ENCODE measurements around the gene MFAP1. TPM values are rescaled to one million over a fixed set of nuclear protein-coding genes. Genes with fewer than 3 reads are reported as not detected.
A peak's percentile ranks its signal among the peaks of the same experiment; 100 is the strongest.
"Not testable (repeated sequence)": the region's sequence is repeated elsewhere in the genome, so short reads cannot be mapped to it uniquely, and the experiment has no call there.

The MFAP1 gene, protein sequence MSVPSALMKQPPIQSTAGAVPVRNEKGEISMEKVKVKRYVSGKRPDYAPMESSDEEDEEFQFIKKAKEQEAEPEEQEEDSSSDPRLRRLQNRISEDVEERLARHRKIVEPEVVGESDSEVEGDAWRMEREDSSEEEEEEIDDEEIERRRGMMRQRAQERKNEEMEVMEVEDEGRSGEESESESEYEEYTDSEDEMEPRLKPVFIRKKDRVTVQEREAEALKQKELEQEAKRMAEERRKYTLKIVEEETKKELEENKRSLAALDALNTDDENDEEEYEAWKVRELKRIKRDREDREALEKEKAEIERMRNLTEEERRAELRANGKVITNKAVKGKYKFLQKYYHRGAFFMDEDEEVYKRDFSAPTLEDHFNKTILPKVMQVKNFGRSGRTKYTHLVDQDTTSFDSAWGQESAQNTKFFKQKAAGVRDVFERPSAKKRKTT
- total RNA-seq, result 10 to 100 TPM; 16.4 to 20.0 TPM
- long read RNA-seq, transcript MFAP1-201 (9 exons, 2,155 nt), result major isoform, 28 of 29 reads
- long read RNA-seq, partial matches to known transcripts, result 1 of 29 reads
- long read RNA-seq, other reads (novel, unspliced or antisense), result 0 of 29 reads

DNA sequence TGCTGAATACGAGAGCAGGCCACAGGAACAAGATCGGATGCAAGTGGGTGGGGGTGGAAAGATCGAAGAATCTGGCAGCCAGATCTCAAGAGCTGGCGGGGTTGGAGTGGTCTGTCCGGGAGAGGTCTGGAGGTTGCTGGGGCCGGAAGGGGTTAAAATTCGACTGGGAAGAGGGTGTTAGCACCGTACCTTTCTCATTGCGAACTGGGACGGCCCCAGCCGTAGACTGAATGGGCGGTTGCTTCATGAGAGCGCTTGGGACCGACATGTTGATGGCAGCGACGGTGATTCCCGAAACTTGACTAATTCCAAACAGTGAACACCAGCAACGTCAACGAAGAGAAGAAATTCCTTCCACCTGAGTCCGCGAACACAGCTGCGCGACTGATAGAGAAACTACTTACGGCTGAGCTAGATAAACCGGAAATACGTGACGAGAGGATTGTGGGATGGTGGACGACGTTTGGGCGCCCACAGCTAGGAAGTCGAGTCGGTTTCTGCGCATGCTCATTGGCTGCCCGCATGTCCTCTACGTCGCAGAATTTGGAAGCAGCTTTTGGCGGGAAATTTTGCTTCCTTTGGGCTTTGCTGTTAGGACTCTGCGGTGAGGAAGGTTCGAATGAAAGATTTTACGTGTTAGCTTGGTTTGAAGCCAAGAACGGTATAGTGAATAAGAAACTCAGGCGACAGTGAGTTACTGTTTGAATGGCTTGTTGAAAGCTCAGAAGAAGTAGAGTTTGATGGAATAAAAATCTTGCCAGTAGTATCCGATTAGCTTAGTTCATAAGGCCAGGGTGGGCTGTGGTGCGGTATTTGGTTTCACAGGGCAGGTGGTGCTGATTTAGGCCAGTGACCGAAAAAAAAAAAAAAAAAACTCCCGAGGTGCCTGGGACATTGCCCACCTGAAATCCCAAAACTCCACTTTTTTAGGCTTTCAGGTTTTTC is at the start of gene MFAP1:
TSS of gene MFAP1 (minus strand) at position 389 of the 945 bp plus-strand sequence. CDS start at position 268, 121 bp downstream.
- DNase-seq (peak; percentile 95 to 97), ATAC-seq (peak; percentile 90)
- intact Hi-C loops (cut with DNase I, micrococcal nuclease), result no loop called here

DNA sequence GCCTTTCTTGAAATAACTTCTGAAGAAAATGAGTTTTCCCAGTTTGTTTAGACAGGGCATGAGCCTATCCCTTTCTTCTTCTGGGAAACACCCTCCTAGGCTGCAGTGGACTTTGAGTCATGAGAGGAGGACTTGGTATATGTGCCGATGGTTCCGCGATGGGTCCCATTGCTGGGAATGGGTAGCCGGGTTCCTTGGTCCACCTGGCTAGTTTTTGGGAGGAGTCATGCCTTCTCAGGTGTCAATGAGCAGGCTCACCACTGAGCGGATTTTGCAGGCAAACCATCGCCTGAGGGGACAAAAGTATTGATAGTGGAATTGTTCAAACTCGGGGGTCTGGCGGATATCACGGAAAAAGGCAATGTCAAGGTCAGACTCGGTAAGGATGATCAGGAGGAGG is 49.2 kb upstream of the MFAP1 start:
- ATAC-seq, result no peak
- DNase-seq, result no peak
- intact Hi-C loops (cut with DNase I, micrococcal nuclease), result no loop called here

DNA sequence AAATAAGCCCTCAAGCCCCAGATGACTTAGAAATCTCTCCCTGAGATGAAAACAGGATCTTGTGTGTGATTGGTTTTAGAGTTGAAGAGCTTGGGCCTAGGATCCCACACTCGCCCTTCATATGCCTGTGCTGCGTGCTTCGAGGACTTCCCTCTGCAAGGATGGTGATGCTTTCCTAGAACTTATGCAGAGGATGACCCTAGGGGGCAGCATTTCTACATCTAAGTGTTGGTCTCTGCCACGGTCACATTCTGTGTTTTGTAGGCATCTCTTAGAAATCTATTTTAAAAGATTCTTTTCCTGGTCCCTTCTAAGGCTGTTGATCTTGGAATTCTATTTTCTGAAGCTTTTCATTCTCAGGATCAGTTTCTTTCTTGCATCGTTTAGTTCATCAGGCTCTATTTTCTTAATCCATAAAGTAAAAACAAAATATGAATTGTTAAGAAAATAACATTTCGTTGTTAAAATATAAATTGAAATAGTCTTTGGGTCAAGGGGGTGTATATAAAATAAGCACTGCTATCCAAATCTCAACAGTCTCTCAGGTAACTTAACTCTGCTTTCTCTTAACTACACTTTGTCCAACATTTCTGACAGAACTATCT is 48.0 kb upstream of the MFAP1 start:
- ATAC-seq (peak; percentile 67), DNase-seq (peak in 1 of 2 donors; percentile 39)
- intact Hi-C loops (cut with DNase I, micrococcal nuclease), result no loop called here

DNA sequence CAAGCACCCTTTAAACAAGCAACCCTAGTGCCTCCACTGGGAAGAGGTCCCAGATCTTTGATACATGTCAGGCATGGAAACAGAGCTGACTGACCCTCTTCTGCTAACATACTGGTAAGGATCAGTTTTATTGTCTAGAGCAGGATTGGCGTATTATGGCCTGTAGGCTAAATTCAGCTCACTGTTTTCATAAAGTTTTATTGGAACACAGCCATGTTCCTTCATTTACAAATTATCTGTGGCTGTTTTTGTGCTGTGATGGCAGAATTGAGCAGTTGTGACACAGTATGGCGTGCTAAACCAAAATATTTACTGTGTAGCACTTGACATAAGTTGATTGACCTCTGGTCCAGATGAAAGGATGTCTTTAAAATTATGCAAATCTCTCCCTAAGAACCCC is 47.3 kb upstream of the MFAP1 start:
- DNase-seq (no peak), ATAC-seq (no peak)
- intact Hi-C loops (cut with DNase I, micrococcal nuclease), result no loop called here

DNA sequence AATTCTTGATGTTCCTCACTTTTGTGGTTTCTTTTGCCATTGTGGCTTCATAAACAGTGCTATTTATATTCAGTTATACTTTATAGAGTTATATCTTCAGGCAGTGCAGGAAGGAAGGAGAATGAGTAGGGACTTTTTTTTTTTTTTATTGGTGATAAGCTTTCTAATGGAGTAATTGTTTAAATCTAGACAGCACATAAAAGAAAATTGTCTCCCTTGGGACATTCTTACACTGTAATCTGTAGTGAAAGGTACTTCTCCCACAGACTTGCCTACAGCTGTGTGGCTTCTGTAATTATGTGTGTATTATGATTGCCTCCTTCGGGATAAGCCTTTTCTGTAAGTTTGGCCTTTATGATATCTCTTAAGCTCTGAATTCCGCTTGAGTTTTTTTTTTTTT is 43.9 kb upstream of the MFAP1 start:
- no peak for DNase-seq
- intact Hi-C loops (cut with DNase I, micrococcal nuclease), result no loop called here

DNA sequence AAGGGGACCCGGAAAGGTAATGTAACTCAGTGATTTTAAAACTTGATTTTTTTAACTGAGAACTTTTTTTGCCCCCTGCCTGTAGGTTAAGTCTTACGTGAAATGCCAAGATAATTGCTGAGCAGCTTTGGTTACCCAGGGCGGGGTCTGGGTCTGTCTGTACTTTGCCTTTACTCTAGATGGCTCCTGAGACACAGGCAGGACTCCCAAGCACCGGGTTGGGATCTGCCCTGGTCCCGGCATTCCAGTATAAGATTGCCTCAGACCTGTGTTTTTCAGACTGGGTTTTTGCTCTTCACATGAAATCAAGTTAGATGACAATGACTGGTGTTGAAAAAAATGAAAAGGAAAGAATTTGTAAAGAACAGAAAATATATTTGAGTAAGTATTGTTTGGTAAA is 42.6 kb upstream of the MFAP1 start:
- intact Hi-C loops (cut with DNase I, micrococcal nuclease), result no loop called here
- DNase-seq, result peak in 1 of 2 donors; percentile 32
- peak; percentile 99 for ATAC-seq

More for the DNA sequence above, 43.9 kb upstream of the MFAP1 start:
- ATAC-seq, result no peak

DNA sequence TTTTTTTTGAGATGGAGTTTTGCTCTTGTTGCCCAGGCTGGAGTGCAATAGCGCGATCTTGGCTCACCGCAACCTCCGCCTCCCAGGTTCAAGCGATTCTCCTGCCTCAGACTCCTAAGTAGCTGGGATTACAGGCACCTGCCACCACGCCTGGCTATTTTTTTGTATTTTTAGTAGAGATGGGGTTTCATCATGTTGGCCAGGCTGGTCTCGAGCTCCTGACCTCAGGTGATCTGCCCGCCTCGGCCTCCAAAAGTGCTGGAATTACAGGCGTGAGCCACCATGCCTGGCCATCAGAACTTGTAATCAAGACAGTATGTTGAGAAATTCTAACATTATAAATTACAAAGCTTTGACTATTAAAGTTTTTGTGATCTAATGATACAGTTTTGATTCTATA is 42.1 kb upstream of the MFAP1 start:
- ATAC-seq; DNase-seq; intact Hi-C loops (cut with DNase I, micrococcal nuclease): not testable (repeated sequence)

DNA sequence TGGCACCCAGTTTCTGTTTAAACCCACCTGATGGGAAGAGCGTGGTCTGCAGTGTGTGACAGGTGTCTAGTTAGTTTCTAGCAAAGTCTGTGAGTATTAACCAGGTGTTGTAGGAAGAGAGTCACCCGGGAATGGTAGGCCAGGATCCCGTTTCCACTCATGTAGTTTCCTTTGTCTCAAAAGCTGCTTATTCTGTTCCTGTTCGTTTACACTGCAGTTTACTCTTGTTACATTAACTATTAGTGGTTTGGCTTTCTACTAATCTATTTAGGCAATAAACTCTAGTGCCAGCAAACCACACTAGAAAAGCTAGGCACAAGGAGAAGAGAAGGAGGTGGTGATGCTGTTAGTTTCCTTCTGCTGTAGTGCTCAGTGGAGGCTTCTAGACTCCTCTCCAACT is 35.1 kb upstream of the MFAP1 start:
- no peak for DNase-seq
- intact Hi-C loops (cut with DNase I, micrococcal nuclease), result no loop called here
- no peak for ATAC-seq

DNA sequence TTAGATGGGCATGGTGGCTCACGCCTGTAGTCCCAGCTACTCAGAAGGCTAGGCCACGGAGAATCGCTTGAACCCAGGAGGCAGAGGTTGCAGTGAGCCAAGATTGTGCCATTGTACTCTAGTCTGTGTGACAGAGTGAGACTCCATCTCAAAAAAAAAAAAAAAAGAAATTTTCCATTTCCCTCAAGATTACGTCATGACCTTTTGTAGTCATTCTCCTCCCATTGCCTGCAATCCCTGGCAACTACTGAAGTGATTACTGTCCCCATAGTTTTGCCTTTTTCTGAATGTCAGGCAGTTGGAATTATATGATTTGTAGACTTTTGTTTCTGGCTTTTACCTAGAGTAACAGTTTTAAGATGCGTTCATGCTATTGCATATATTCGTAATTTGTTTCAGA is 30.3 kb upstream of the MFAP1 start:
- intact Hi-C loops (cut with DNase I, micrococcal nuclease), result no loop called here
- no peak for DNase-seq
- ATAC-seq, result no peak

DNA sequence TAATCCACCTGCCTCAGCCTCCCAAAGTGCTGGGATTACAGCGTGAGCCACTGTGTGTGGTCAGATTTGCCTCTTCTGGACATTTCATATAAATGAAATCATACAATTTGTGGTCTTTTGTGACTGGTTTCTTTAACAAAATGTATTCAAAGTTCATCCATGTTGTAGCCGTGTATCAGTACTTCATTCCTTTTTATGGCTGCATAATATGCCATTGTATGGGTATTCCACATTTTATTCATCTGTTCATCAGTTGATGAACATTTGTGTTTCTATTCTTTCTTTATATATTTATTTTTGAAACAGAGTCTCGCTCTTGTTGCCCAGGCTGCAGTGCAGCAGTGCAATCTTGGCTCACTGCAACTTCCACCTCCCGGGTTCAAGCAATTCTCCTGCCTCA is 28.1 kb upstream of the MFAP1 start:
- intact Hi-C loops (cut with DNase I, micrococcal nuclease), result no loop called here
- no peak for ATAC-seq
- DNase-seq, result no peak

DNA sequence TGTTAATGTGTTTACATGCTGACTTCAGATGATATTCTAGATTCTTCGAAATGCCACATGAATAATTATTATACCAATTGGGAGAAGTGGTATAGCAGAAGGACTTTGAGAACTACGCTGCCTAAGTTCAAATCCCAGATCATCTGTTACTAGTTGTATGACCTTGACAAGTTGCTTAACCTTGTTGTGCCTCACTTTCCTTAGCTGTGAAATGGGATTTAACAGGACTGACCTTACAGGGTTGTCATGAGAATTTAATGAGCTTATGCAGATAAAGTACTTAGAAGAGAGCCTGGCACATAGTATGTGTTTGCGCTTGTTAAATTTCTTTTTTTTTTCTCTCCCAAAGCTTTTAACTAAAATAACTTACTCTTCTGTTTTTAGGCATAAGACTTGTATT is 26.8 kb upstream of the MFAP1 start:
- intact Hi-C loops (cut with DNase I, micrococcal nuclease), result no loop called here
- DNase-seq, result no peak
- ATAC-seq, result no peak

DNA sequence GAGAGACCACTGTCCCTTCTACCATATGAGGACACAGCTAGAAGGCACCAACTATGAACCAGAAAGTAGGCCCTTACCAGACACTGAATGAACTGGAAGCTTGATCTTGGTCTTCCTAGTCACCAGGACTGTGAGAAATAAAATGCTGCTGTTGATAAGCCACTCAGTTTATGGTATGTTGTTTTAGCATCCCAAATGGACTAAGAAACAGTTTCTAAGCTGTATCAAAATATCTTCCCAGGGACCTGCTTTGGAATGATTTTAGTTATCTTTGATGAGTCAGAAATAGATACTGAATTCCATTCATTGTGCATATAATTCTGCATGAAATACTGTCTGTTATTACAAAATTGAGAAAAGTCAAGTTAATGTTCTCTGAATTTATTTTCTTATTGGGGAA is 20.9 kb upstream of the MFAP1 start:
- intact Hi-C loops (cut with DNase I, micrococcal nuclease), result no loop called here
- no peak for DNase-seq
- ATAC-seq, result no peak

DNA sequence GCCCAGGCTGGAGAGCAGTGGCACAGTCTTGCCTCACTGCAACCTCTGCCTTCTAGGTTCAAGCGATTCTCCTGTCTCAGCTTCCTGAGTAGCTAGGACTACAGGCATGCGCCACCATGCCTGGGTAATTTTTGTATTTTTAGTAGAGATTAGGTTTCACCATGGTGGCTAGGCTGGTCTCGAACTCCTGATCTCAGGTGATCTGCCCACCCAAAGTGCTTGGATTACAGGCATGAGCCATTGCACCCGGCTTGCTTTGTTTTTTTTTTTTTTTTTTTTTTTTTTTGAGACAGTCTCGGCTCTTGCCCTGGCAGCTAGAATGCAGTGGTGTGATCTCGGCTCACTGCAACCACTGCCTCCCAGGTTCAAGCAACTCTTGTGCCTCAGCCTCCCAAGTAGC is 8.0 kb upstream of the MFAP1 start:
- ATAC-seq; intact Hi-C loops (cut with DNase I, micrococcal nuclease); DNase-seq: not testable (repeated sequence)

DNA sequence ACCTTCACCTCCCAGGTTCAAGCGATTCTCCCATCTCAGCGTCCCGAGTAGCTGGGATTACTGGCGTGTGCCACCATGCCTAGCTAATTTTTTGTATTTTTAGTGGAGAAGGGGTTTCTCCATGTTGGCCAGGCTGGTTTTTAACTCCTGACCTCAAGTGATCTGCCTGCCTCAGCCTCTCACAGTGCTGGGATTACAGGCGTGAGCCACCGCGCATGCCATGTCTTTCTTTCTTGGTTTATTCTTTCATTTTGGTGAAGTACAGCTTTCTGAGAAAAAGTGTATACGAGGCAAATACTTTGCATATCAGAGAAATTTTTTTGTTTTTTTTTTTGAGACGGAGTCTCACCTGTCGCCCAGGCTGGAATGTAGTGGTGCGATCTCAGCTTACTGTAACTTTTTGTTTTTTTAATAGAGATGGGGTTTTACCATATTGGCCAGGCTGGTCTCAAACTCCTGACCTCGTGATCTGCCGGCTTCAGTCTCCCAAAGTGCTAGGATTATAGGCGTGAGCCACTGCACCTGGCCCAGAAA is 7.1 kb upstream of the MFAP1 start:
- intact Hi-C loops (cut with DNase I, micrococcal nuclease); ATAC-seq: not testable (repeated sequence)

DNA sequence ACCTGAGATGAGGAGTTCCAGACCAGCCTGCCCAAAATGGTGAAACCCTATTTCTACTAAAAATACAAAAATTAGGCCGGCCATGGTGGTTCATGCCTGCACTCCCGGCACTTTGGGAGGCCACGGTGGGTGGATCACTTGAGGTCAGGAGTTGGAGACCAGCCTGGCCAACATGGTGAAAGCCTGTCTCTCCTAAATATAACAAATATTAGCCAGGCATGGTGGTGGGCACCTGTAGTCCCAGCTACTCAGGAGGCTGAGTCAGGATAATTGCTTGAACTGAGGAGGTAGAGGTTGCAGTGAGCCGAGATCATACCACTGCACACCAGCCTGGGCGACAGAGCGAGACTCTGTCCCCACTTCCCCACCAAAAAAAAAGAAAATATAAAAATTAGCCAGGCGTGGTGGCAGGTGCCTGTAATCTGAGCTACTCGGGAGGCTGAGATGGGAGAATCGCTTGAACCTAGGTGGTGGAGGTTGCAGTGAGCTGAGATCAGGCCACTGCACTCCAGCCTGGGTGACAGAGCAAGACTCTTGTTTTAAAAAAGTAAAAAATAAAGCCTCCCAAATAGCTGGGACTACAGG is 6.3 kb upstream of the MFAP1 start:
- intact Hi-C loops (cut with DNase I, micrococcal nuclease); ATAC-seq; DNase-seq: not testable (repeated sequence)

More for the DNA sequence above, 7.1 kb upstream of the MFAP1 start:
- not testable (repeated sequence) for DNase-seq

DNA sequence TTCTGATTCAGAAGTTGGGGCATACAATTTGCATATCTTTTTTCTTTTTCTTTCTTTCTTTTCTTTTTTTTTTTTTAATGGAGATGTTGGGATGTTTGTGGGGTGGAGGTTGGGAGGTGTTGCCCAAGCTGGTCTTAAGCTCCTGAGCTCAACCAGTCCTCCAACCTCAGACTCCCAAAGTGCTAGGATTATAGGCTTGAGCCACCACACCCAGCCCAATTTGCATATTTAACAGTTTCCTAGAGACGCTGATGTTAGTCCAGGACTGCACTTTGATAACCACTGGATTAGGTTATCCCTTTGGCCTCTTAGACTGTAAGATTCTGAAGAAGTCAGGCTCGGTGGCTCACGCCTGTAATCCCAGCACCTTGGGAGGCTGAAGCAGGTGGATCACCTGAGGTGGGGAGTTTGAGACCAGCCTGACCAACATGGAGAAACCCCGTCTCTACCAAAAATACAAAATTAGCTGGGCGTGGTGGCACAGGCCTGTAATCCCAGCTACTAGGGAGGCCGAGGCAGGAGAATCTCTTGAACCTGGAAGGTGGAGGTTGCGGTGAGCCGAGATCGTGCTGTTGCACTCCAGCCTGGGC is 5.6 kb upstream of the MFAP1 start:
- DNase-seq; intact Hi-C loops (cut with DNase I, micrococcal nuclease); ATAC-seq: not testable (repeated sequence)

DNA sequence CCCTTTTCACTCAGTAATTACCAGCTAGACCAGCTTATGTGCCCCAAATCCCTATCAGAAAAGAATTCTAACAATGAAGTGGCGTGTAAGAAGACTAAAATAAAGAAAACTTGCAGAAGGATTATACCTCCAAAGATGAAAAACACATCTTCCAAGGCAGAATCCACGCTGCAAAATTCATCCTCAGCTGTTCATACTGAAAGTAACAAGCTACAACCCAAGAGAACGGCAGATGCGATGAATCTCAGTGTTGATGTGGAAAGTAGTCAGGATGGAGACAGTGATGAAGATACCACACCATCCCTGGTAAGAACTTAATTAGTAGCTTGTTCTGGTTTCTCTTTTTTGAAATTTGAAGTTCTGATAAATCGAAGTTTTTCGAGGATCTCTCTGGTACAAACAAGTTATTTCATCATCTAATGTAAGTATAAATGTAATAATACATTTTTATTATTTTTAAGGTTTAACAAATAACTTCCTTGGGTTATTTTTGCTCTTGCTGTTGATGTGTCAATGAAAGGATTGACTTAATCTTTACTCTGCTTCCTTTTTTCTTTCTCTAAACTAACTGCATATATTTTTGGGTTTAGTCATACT is 3.7 kb upstream of the MFAP1 start:
- no peak for DNase-seq
- ATAC-seq, result no peak
- intact Hi-C loops (cut with DNase I, micrococcal nuclease), result no loop called here

Measured in left colon (tissue), 2 donors.